ENCODE results near the gene FMOD. TPM values are rescaled to one million over a fixed set of nuclear protein-coding genes. Genes with fewer than 3 reads are reported as not detected.

Gene FMOD
- polyA plus RNA-seq, 4 donors, result 37.1 to 291 (median 61.4) TPM

DNA sequence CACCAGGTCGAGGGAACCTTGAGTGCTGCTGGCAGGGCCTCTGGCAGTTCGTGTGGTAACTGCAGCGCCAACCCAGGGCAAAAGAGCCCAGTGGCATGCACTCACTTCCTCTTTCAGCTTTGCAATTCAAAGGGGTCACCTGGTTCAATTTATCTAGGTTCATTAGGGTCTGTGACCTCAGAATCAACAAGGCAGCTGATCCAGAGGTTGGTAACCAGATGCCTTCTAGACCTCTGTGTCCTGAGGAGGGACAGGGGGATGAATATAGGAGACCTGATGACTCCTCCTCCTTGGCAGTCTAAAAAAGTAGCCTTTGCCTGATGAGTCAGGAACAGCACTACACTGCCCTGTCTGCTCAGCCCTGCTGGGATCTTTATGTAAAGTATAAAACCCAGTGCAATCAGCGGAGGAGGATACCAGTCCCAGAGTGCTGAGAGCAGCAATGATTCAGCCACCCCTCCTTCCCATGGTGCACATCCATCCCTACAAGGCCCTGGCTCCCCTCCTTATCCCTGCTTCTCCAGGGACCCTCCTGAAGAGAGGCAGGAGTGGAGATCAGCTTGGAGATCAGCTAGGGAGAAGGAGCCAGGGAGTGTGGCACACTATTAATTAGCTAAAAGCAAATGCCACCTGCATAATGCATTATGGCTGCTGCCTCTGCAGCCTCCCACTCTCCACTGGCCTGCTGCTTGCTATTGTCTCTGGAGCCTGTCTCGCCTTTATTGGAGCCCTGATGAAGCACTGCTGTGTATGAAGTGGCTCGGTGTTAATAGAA is 11.2 kb upstream of the FMOD start:
- no peak for DNase-seq (ENCODE audit: low read depth in 4 of 4, low spot score in 3 of 4)

DNA sequence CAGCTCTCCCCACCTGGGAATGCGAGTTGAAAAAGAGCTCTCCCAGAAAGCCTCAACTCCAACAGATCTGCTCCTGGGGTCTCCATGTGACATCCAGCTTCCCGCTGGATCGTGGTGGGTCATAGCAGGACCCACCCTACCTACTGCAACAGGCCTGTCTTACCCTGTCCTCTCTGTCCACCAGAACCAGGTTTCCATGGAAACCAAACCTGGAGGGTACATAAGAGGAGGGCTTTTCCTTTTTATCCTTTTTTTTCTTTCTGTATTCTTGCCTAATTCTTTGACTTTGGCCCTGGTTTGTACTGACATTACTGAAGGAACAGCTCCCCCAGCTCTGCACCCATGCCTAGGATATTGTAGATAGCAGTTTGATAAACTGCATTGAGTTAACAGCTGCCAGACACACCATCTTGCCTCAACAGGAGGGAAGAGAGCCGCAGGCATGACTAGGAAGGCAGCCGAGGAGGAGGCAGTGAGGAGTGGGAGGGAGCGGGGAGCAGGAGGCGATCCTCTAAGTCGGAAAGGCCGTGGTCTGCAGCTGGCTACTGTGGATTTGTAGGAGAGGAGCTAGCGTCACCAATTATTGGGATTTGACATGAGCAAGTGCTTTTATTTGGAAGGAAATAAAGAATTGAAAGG is 9.7 kb upstream of the FMOD start:
- no peak for DNase-seq (ENCODE audit: low read depth in 4 of 4, low spot score in 3 of 4)

DNA sequence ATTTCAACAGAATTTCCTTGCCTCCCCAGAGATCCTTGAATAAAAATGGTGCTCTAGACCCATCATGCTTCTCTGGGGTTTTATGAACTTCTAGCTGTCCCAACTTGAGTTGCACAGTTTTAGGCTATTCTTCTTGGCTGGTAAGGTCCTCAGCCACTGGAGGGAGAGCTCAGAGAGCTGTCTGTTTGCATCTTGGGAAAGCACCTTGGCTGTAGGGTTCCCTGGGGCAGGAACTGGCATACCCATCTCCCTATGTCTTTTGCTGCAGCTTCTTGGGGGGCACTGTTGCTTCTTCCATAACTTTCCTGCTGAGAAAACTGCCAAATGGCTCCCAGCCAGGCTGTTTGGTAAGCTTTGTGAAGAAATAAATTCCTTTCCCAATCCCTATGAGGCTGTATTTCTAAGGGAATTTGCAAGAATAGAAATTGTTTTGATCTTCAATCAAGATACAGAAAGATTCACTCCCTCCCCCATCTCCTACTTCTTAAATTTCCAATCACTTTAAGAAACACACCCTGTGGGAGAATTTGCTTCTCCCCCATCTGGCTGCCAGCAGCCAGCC is 8.2 kb upstream of the FMOD start:
- no peak for DNase-seq (ENCODE audit: low read depth in 4 of 4, low spot score in 3 of 4)

DNA sequence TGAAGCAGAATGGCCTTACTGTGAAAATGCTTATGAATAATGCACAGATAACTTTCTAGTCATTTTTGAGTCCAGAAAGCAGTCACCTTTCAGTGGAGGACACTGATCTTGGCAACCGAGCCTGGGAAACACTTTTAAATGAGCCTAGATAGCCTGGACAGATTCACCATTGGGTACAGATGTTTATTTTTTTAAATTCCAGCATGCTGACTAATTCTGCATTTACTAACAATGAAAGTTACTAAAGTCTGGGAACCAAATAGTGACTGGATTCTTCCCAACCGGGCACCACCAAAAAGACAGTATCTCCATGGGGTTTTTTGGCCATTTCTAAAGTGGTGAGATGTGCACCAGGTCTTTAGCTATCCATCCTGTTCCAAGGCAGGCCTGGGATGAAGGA is 3.3 kb upstream of the FMOD start:
- DNase-seq (ENCODE audit: low read depth in 4 of 4, low spot score in 3 of 4), result no peak

DNA sequence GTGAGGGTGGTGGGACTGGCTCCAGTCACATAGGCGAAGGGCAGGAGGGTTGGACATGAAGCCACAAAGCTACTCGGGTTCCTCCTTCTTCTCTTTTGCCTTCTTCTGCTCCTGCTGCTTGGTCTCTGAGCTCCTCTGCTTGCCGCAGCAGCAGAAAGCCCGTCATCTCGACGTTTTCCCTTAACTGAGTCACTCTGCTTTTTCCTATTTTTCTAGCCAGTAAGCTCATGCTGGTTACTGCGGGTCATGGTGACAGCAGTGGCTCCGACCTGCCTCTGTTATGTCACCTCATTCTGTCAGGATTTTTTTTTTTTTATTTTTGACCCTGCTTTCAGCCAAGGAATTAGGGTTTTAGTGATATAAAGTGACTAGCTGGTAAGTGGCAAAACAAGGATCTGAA is 2.6 kb upstream of the FMOD start:
- DNase-seq (ENCODE audit: low read depth in 4 of 4, low spot score in 3 of 4), result no peak

DNA sequence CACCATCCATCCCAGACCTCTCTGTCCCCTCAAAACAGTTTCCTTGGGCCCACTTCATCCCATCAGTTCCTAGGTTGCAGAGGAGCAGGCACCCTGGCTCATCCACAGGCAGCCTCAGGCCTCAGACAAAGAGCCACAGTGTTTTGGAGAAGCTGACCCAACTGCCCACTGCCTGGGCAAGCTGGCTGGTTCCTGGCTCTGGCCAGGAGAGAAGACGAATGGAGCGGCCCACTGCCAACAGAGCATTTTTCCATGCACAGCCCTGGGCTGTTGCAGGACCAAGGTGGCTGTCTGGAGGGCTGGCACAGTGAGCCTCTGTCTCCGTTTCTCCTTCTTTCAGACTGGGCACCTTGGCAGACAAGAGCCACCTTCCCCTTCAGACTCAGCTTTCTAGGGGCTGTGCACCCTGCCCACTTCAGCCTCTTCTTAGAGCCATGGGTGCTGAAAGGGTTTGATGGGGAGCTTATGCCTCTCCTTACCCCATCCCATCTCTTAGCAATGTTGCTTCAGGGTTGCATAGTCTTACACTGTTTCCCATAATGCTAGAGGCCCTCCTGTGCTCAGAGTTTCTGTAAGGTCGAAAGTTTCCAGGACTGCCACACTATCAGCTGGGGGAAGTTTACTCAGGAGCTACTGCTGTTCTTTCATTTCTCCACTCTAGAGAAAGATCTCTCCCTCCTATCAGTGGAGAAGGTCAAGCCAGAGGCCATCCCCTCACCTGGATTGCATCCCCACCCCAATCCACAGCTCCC is 973 bp downstream of the FMOD start:
- DNase-seq (ENCODE audit: low read depth in 4 of 4, low spot score in 3 of 4), result no peak

DNA sequence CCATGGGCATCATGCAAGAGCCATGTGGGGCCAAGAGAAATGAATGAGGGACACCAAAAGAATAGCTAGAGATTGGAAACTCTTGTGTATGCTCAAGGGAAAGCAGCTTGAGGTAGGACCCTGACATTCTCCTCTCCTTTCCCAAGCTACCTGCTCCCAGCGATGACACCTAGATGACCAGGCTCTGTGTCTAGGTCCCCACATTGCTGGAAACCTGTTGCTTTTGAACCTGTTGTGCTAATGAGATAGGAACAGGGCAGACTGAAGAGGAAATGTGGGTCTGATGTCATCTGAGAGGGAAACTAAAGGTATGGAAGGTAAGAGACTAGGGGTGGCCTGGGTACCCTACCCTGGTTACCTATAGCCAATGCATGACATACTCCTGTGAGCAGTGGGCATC is 1.8 kb downstream of the FMOD start:
- DNase-seq (ENCODE audit: low read depth in 4 of 4, low spot score in 3 of 4), result no peak

DNA sequence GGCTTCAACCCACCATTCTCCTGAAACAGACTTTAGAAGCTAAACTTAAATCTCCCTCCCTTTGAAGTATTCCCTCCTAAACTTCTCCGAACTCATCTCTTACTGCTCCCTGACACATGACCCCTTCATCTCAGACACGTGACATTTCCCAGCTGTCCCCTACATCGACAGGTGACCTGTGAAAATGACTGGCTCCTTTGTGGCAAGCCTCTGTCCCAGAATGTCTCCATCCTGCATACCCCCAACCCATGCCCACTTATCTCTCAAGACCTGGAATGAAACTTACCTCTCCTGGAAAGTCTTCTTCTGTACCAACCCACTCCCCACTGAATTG is 4.2 kb downstream of the FMOD start:
- DNase-seq (ENCODE audit: low read depth in 4 of 4, low spot score in 3 of 4), result no peak

DNA sequence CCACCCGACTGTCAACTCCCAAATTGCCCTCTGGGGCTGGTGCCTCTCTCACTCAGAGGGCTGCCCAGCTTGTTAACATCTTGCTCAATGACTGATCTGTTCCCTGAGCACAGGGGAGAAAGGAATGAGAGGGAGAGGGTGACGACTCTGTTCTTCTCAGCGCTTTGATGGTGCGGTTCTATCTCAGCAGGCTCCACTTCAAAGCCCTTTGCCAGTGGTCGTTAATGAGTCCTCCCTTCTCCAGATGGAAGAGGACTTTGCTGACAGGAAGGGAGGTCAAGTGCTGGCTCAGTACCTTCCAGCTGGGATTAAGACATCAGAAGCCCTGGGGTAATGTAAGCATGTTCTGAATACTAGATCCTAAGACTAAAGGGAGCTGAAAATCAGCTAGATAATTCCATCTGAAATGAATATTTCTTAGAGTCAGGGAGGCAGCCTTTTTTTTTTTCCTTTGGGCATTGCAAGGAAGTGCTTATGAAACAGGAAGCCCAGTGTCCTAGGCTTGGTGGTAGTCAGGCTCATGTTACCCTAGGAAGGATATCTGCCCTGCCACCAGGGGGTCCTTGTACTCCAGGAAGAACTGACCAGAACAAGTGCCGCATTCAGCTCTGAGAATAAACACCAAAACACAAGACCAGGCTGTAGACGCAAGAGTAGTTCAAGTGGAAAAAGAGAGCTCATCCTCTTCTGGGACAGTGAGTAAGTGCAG is 4.7 kb downstream of the FMOD start:
- no peak for DNase-seq (ENCODE audit: low read depth in 4 of 4, low spot score in 3 of 4)

DNA sequence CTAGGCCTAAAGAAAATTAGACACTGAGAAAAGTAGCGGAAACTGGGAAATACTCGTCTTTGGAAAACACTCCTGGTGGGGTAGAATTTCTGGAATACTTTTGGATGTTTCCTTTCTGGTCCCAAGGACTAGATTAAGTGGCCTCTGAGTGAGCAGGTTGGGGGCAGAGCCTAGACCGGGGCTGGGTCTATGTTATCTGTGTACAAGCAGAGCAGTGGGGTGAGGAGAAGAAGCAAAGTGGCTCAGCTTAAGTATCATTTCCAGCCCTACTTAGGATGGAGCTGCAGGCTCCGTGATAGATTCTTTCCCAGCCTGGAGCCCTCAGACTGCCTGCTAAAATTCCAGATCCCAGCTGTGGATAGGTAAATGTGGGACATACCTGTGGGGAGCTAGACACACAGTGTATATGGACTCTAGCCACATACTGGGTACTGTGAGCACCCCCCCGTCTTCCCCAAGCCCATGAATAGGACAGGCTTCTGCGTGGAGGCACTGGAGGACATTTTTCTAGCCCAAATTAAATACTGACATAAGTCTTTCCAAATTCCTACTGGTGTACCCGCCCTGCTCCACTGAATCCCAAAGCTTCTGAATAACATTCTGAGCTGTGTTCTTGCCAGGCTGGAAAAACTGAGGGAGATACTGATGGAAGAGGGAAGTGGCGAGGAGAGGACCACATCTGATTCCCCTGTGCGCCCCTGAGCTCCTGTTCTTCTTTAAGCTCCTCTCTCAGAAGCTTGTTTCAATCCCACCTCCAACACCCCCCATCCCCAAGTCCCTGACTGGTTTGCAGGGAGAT is 6.8 kb downstream of the FMOD start:
- DNase-seq (ENCODE audit: low read depth in 4 of 4, low spot score in 3 of 4), result no peak

DNA sequence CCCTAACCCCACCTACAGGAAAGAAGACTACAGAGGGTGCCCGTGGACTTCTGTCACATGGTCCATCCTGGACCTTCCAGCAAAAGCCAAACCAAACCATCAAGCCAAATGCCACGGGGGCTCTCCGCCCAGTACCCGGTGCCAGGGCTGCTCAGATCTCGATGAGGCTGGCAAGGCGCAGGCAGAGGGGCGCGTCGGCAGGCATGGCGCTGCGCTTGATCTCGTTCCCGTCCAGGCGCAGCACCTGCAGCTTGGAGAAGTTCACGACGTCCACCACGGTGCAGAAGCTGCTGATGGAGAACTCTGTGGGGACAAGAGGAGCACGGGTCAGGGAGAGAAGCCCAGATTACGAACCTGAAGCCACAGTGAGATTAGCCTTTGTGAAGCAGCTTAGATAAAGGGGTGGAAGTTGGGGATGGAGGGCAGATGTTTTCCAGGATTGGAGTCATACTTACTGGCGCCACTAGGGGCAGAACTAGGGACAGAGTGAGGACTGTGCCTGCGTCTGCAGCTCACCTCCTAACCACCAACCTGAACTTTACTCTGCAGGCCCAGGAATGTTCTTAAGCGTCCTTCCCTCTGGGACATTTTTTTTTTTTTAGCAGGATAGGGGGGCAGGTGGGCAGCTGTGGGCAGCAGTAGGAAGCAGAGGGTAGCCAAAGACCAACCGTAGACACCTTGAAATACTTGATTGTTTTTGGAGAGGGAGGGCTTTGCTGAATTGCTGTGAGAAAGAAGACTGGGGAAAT is 8.6 kb downstream of the FMOD start:
- no peak for DNase-seq (ENCODE audit: low read depth in 4 of 4, low spot score in 3 of 4)

DNA sequence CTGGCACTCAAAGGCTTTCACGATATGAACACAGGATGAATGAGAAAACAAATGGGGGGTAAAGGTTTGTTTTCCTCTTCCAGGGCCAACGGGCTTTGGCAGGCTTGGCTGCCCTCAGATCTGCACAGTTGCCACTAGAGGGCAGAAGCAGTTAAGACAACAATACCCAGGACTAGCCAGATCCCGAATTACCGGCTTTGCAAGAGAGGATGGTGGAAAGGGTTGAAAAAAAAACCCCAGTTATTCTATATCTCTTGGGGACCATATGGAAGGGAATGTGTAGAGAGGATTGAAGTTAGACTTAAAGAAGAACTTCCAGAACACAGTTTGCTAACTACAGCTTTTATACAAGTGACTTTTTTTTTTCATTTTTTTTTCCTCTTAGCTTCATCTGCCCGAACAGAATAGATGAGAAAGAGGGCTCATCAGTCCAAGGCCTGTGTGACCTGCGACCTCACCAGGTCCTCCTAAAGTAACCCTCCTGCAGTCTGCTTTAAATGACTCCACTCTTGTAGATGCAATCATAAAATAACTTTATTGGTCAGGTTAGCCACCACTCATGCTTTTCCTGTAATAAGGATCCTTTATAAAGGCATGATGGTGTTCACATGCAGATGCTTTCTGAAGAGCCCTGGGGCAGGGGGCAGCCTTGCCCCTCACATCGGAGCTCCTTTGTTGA is 10.7 kb downstream of the FMOD start:
- DNase-seq (ENCODE audit: low read depth in 4 of 4, low spot score in 3 of 4), result no peak

DNA sequence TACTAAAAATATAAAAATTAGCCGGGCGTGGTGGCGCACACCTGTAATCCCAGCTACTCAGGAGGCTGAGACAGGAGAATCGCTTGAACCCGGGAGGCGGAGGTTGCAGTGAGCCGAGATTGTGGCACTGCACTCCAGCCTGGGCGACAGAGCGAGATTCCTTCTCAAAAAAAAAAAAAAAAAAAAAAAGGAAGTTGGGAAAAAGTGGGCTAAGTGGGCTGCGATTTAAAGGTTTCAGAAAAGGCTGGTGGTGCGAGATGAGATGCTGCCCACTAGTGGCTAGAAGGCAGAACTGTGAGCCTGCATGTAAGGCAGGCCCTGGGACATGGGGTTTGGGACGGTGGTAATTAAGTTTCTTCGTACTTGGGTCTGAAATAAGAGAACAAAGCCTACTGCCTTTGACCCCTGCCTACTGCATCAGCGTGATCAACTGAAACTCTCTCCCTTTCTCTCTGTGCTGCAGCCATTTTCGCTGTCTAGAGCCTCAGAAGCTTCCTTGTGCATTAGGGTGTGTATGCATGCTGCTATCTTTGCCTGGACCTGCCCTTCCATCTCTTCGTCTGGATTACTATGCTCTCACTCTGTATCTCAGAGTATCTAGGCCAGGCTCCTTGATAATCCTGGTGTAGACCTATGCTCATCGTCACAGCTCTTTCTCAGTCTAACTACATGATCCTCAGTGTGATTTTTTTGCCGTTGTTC is 12.4 kb downstream of the FMOD start:
- DNase-seq (ENCODE audit: low read depth in 4 of 4, low spot score in 3 of 4), result no peak

DNA sequence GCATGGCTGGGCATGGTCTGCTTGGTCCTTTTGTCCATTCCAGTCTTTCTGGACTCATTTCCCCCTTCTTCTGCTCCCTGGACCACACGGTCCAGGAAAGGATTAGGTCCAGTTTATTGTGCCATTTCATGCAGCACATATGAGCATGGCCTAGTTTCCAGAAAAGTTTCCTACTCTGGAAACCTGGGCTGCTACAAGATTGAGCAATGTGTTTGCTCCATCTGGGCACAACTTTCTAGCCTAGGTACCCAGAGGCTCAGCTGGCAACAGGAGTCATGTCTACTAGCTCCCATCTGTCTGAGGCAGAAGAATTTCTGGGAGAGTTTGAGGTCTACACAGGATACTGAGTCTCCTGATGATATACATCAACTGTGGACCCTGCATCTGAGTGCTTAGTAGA is 14.8 kb downstream of the FMOD start:
- DNase-seq (ENCODE audit: low read depth in 4 of 4, low spot score in 3 of 4), result no peak

DNA sequence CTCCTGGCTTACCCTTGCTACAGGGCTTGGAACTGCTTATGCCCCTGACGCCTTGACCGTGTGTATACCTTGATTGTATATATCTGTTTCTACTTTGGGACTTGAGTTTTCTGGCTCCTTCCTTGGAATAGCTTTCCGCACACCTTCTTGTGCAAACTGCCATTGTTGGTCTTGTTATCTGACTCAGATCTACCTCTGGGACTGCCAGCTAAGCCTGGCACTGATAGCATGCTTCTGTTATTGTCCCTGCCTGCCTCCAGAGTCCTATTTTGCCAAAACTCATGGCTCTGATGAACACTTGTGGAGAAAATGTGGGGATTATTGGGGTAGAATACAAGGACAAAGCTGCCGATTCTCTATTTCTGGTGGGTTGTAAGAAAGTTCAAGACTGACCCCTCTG is 15.4 kb downstream of the FMOD start:
- no peak for DNase-seq (ENCODE audit: low read depth in 4 of 4, low spot score in 3 of 4)

DNA sequence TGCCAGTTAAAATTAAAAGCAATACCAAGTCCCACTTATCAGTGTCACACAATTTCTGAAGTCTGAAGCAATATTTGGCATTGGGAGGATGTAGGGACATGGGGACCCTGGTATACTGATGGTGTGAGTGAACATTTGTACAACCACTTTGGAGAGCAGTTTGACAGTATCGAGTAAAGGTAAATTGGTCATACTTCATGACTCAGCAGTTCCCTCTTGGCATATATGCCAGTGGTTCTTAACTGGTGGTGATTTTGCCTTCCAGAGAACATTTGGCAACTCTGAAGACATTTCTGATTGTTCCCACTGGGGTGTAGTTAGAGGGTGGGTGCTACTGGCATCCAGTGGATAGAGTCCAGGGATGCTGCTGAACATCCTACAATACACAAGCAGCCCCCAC is 19.7 kb downstream of the FMOD start:
- DNase-seq (ENCODE audit: low read depth in 4 of 4, low spot score in 3 of 4), result no peak

DNA sequence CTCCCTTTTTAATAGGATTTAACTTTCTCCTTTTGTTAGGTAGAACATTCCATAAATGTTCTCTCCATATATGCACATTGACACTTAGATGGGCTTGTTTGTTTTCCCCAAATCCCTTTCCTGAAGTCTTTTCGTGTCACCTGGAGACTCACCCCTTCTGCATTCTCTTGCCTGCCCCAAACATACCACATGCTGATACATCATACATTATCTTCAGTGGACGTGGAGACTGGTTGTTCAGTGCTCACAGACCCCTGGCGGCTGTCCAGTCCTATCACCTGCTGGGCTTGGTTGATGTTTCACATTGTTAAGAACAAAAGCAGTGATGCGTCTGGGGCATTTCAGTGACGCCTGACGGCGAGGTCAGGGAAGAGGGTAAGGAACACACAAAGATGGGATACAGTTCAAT is 22.2 kb downstream of the FMOD start:
- DNase-seq (ENCODE audit: low read depth in 4 of 4, low spot score in 3 of 4), result no peak

DNA sequence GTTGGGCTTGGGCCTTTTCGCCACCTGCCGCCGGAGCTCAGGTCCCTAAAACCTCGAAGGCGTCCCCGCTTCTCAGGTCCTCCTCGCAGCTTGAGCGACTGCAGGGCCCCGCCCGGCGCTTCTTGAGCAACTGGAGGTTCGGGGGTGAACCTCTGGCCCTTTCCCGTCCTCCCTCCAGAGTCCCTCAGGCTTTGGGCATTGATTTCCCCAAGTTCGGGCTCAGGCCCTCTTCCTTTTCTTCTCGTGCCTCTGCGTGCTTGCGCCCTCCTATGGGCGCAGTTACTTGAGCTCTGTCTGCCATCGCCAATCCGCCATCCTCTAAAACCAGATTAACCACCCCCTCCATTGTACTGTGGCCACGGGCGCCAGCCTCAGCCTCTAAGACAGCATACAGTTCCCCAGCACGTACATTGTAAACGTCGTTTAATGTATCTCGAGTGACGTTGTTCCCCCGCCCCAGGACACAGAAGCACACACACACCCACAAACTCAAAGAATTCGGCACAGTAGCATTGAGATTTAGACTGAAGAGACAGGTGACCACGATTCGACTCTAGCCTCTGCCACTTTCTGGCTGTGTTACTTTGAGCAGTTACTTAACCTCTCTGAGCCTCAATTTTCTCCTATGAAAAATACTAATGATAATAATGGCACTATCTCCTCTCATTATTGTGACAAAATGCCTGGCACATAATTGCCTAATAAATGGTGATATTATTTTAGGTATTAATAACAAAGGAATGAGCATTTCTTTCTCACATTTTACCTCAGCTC is 23.1 kb downstream of the FMOD start:
- DNase-seq (ENCODE audit: low read depth in 4 of 4, low spot score in 3 of 4), result no peak

Measured in left renal pelvis (tissue), 4 donors.